ENCODE data around the gene CD9.

- TF ChIP-seq CTCF (IDR thresholded peaks at IDR 0.05) (no peak), EP300 (IDR thresholded peaks at IDR 0.05) (no peak)
These were observed 80.5 kb downstream of the CD9 start for GRCh38 chr12:6280672-6281071.
